CD4-positive, alpha-beta T cell treated with Interleukin-2 at 100 ng/mL for 4 hours (primary cell): Measurements from ENCODE around the gene ASMTL.
"Not testable (repeated sequence)": the region's sequence is repeated elsewhere in the genome, so short reads cannot be mapped to it uniquely, and the experiment has no call there.

Experiments used
- DNase-seq: peaks from one replicate; pipeline ENCODE4 v3.0.0-alpha.2; 2020; ENCODE audit warnings: low spot score

Gene ASMTL

DNA sequence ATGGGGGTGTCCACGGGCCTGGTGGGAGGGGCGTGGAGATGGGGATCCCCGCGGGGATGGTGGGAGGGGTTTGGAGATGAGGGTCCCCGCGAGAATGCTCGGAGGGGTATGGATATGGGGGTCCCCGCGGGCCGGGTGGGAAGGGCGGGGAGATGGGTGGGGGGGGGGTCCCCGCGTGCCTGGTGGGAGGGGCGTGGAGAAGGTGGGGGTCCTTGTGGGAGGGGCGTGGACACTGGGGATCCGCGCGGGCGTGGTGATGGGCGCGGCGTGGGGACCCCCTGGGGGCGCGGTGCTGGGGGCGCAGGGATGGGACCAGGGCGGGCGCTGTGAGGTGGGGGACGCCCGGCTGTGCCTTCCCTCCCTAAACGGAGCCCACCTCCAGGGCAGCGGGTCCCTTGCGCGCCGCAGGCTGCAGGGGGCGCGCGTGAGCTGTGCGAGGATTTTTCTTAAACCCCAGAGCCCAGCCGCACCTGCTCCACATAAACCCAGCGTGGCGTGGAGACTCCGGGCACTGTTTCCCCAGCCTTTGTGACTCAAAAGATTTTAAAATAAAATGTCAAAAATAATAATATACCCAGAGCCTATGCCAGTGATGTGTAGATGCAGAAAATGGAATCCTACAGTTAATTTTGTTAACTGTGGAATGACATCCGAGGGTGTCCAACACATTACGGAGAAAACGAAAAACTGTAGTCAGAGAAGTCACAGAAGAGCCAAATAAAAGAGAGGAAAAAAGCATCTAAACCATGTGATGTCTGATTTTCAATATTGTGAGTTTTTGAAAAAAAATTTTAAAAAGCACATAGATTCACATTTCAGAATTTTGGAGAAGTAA is 1.5 kb upstream of the ASMTL start:
- DNase-seq, result peak; percentile 91

DNA sequence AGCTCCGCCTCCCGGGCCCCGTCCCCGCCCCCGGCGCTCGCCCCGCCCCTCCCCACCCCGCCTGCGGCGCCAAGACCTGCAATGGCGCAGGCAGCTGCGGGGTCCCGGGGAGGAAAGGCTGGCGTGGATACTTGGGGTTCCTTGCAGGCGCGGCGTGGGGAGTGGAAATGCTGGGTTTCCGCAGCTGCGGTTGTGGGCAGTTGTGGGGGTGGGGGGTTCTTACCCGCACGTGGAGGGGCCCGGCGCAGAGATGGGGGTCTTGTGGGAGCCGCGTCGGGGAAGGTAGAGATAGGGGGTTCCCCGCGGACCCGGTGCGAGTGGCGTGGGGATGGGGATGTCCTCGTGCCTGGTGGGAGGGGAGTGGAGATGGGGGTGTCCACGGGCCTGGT is 680 bp upstream of the ASMTL start:
- peak; percentile 75 for DNase-seq

DNA sequence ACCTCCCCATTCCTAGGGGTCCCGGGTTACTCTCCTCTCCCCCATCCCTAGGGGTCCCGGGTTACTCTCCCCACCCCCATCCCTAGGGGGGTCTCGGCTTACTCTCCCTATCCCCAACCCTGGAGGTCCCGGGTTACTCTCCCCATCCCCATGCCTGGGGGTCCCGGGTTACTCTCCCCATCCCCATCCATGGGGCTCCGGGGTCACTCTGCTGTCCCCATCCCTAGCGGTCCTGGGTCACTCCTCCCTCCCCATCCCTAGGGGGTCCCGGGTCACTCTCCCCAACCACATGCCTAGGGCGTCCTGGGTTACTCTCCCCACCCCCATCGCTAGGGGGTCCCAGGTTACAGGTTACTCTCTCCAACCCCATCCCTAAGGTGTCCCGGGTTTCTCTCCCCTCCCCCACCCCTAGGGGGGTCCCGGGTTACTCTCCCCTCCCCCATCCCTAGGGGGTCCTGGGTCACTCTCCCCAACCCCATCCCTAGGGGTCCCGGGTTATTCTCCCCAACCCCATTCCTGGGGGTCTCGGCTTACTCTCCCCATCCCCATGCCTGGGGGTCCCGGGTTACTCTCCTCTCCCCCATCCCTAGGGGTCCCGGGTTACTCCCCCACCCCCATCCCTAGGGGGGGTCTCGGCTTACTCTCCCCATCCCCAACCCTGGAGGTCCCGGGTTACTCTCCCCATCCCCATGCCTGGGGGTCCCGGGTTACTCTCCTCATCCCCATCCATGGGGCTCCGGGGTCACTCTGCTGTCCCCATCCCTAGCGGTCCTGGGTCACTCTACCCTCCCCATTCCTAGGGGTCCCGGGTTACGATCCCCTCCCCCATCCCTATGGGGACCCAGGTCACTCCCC is 821 bp downstream of the ASMTL start:
- DNase-seq, result no peak

DNA sequence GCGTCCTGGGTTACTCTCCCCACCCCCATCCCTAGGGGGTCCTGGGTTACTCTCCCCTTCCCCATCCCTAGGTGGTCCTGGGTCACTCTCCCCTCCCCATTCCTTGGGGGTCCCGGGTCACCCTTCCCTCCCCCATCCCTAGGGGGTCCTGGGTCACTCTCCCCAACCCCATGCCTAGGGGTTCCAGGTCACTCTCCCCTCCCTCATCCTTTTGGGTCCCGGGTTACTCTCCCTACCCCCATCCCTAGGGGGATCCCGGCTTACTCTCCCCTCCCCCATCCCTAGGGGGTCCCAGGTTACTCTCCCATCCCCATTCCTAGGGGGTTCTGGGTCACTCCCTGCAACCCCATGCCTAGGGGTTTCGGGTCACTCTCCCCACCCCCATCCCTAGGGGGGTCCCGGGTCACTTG is 1.5 kb downstream of the ASMTL start:
- no peak for DNase-seq

DNA sequence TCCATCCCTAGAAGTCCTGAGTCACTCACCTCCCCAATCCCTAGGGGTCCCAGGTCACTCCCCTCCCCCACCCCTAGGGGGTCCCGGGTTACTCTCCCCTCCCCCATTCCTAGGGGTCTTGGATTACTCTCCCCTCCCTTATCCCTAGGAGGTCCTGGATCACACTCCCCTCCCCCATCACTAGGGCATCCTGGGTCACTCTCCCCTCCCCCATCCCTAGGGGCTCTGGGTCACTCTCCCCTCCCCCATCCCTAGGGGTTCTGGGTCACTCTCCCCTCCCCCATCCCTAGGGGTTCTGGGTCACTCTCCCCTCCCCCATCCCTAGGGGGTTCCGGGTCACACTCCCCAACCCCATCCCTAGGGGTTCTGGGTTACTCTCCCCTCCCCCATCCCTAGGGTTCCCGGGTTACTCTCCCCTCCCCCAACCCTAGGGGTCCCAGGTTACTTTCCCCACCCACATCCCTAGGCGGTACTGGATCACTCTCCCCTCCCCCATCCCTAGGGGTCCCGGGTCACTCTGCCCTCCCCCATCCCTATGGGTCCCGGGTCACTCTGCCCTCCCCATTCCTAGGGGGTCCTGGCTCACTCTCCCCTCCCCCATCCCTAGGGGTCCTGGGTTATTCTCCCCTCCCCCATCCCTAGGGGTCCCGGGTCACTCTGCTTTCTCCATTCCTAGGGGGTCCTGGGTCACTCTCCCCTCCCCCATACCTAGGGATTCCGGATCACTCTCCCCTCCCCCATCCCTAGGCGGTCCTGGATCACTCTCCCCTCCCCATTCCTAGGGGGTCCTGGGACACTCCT is 2.1 kb downstream of the ASMTL start:
- no peak for DNase-seq

DNA sequence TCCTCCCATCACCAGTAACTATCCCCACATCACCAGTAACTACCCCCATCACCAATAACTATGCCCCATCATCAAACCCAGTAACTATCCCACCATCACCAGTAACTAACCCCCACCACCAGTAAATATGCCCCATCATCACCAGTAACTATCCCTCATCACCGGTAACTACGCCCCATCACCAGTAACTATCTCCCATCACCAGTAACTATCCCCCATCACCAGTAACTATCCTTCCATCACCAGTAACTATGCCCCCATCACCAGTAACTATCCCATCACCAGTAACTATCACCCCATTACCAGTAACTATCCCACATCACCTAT is 2.9 kb downstream of the ASMTL start:
- no peak for DNase-seq

DNA sequence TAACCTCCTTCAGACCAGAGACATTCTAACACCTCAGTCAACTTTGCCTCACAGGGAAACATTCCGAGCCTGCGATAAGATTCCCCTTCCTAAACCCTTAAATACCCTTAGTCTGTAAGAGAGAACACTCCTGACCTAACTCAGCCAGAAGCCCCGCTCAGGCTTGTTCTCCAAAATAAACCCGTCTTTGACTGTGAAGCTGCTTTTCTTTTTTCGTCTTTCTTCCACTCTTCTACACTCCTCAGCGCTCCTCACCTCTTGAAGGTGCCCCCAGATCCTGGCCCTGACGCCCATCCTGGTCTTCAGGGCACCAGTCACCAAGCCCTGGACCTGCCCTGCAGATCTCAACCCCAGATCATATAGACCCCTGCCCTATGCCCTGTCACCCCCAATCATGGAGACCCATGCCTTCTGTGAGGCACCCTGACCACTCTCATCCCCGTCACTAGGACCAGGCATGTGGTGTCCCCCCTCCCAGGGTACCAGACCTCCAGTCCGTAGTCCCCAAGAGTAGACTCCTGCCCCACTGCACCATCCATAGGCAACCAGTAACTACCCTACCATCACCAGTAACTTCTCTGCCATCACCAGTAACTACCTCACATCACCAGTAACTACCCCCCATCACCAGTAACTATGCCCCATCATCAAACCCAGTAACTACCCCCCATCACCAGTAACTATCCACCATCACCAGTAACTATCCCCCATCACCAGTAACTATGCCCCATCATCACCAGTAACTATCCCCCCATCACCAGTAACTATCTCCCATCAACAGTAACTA is 3.5 kb downstream of the ASMTL start:
- DNase-seq, result no peak

DNA sequence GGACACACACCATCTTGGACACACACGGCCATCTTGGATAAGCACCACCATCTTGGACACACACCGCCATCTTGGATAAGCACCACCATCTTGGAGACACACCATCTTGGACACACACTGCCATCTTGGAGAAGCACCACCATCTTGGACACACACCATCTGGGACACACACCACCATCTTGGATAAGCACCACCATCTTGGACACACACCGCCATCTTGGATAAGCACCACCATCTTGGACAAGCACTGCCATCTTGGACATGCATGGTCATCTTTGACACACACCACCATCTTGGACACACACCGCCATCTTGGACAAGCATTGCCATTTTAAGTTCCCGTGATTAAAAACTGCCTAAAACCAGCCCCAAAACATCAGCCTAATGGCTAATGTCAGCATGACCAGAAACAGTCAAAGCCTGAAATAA is 4.1 kb downstream of the ASMTL start:
- not testable (repeated sequence) for DNase-seq

DNA sequence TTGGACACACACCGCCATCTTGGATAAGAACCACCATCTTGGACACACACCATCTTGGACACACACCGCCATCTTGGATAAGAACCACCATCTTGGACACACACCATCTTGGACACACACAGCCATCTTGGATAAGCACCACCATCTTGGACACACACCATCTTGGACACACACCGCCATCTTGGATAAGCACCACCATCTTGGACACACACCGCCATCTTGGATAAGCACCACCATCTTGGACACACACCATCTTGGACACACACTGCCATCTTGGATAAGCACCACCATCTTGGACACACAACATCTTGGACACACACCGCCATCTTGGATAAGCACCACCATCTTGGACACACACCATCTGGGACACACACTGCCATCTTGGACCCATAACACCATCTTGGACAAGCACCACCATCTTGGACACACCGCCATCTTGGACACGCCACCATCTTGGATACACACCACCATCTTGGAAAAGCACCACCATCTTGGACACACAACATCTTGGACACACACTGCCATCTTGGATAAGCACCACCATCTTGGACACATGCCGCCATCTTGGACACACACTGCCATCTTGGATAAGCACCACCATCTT is 4.6 kb downstream of the ASMTL start:
- DNase-seq, result not testable (repeated sequence)

DNA sequence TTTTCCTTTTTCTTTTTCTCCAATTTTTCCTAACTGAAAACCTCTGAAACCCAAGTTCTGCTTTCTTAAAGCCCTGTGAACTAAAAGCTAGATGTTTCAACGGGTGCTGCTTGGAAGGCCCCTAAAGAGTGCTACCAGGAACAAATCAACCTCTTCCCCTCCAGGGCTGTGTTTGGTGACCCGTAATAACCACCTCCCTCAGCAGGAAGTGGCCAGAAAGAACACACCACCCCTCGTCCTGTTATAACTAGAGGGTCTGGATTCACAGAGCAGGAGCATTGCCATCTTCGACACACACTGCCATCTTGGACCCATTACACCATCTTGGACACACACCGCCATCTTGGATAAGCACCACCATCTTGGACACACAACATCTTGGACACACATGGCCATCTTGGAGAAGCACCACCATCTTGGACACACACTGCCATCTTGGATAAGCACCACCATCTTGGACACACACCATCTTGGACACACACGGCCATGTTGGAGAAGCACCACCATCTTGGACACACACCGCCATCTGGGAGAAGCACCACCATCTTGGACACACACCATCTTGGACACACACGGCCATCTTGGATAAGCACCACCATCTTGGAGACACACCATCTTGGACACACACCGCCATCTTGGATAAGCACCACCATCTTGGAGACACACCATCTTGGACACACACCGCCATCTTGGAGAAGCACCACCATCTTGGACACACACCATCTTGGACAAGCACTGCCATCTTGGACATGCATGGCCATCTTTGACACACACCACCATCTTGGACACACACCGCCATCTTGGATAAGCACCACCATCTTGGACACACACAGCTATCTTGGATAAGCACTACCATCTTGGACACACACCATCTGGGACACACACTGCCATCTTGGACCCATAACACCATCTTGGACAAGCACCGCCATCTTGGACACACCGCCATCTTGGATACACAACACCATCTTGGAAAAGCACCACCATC is 5.4 kb downstream of the ASMTL start:
- DNase-seq, result not testable (repeated sequence)

DNA sequence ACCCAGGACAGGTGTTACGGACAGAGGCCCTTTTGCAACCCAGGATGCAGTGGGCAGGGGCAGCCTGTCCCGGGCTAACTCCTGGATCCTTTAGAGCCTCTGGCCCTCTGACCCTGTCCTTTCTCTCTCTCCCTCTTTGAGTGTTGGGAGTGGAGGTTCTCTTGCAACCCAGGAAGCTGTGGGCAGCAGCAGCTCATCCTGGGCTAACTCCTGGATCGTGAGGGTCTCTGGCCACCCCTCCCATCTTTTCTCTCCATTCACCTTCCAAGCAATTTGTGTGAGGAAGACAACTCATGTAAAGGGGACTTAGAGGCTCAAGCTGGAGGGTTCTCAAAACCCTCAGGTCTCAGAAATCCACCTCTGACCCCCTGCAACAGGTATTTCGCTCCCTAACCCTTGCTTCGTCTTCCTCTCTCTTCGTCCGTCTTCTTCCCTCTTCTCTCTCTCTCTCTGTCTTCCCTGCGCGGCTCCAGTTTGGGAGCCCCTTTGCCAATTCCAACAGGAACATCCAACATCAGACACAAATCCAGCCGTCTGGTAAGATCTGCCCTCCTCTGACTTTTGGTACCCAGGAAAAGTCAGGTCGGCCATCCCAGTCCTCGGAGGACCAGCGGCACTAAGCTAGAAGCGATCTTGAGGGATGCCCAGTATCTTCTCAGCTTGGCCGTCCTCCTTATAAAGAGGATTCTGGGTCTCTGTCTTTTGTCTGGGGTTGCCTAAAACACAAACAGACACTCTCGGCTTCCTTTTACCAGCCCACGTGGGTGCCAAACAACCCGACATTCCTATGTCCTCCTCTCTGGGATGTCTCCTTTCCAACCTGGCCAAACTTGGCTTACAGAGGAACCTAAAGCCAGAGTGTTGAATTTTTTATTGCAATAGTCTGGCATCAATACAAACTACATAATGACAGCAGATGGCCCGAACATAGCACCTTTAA is 7.9 kb downstream of the ASMTL start:
- no peak for DNase-seq

DNA sequence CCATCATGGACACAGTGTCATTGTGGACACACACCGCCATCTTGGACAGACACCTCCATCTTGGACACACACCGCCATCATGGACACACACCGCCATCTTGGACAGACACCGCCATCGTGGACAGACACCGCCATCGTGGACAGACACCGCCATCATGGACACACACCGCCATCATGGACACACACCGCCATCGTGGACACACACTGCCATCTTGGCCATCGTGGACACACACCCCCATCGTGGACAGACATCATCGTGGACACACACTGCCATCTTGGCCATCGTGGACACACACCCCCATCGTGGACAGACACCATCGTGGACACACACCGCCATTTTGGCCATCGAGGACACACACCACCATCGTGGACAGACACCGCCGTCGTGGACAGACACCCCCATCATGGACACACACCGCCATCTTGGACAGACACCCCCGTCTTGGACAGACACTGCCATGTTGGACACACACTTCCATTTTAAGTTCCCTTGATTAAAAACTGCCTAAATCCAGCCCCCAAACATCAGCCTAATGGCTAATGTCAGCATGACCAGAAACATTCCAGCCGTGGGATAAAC is 9.1 kb downstream of the ASMTL start:
- DNase-seq, result no peak

DNA sequence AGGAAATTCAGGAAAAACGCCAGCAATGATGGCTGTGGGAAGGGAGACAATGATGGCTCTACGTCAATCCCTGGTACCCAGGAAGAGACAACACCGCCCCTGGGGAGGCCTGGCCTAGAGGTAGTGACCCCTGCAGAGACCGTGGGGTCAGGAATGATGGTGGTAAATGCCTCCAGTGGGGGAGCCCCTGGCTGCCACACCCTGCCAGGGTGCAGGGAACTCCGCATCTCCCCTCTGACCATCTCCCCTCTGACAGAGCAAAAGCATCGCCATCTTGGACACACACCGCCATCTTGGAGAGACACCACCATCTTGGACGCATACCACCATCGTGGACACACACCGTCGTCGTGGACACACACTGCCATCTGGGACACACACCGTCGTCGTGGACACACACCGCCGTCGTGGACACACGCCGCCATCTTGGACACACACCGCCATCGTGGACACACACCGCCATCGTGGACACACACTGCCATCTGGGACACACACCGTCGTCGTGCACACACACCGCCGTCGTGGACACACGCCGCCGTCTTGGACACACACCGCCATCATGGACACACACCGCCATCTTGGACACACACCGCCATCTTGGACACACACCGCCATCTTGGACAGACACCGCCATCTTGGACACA is 9.9 kb downstream of the ASMTL start:
- no peak for DNase-seq

DNA sequence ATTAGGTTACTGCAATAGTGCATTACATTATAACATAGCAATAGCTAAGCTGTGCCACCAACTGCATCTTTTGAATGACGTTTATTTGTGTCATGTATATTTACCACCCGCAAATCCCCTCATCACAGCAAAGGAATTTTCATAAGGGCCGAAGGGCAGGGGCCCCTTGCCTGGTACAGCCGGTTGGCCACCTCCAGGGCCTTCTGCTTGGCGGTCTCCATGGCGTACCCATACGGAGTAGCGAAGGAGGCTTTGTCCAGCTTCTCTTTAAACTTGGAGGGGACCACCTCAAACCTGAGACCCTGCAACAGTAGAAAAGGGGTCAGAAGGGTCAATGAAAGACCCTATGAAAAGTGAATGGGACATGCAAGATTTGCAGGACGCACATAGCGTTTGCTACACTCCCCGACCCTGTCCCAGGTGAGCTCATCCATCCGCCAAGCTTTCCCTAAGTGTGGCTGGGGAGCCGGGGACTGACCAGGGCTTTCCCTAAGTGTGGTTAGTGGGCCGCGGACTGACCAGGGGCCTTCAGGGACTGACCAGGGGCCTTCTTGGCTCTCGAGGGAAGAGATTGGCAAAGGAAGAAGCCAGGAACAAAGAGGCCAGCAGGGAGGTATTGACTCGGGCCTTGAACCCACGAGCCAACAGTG is 10.6 kb downstream of the ASMTL start:
- no peak for DNase-seq

DNA sequence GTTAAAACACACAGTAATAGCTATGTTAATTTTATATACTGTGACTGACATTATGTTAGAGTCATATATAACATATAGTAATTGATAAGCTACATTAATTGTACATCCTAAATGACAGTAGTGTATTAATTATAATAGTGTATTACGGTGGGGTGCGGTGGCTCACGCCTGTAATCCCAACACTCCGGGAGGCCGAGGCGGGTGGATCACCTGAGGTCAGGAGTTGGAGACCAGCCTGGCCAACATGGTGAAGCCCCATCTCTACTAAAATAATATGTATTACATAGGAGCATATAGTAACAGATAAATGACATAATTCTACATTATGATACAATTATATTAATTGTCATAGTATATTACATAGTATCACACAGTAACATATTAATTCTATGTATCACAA is 12.2 kb downstream of the ASMTL start:
- no peak for DNase-seq

DNA sequence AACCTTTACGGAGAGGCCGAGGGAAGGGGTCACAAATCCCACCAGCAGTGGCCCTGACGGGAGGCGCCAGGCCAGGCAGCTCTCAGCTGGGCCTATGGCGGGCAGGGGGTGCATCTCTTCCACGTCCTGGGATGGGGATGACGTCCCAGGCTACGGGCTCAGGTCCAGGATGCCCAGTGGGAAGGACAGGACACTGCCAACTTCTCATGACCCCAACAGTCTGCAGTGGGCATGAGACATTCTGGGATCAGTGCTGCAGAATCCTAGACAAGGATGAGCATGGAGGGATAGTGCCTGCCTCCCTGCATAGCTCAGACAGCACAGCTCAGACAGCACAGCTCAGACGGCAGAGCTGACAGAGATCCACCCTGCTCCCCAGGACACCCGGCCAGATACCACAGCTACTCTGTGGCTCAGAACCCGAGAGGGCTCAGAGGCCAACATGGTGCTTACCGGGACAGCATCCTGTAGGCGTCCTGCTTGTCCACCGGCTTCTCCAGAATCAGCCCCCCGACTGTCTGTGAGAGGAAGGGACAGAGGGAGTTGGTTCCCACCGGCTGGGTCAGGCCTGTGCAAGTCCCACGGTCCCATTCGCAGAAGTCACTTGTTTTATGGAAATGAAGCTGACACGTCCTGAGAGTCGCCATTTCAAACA is 17.3 kb downstream of the ASMTL start:
- no peak for DNase-seq

DNA sequence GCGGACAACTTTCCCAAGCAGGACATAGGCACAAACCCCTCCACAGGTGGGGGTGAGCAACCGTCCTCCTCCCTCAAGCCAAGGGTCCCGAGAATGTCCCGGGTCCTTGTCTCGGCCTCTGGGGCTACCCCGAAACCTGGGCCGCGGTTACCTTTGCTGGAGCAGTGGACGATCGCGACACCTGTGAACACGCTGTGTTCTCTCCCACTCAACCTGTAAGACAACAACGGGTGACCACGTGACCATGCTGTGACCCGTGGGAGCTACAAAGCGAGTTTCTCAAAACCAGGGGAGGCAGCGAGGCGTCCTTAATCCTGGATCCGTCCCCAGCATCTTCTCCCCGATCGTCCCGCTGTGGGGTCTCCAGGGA is 17.9 kb downstream of the ASMTL start:
- DNase-seq, result no peak
